Calu3 (cell line): ENCODE results near the gene UVSSA. TPM values are rescaled to one million over a fixed set of nuclear protein-coding genes. Genes with fewer than 3 reads are reported as not detected.

Source experiments
- BruUV-seq: library from RNA; stranded (reverse); fragments of 400-500 nt; replicated peaks from 2 replicates; lab custom pipeline; 2021; lab: Mats Ljungman, UMichigan
- CTCF ChIA-PET: fragments of 300-600 bp; sonication (Branson Sonifier 250); formaldehyde crosslinking; loops from one replicate; lab custom pipeline; 2022; ENCODE audit warnings: antibody characterized with exemption; lab: Charles Lee
- DNase-seq: peaks from one replicate; pipeline ENCODE4 v3.0.0; 2022
- H3K27ac Mint-ChIP-seq: one replicate; pipeline ENCODE4 v1.8.0; 2022; ENCODE audit warnings: mixed read lengths; ENCODE audit not compliant: unreplicated experiment
- H3K27me3 Mint-ChIP-seq: one replicate; pipeline ENCODE4 v1.8.0; 2022; ENCODE audit warnings: mixed read lengths; ENCODE audit not compliant: unreplicated experiment
- H3K36me3 Mint-ChIP-seq: one replicate; pipeline ENCODE4 v1.8.0; 2022; ENCODE audit warnings: mild to moderate bottlenecking, moderate library complexity, mixed read lengths; ENCODE audit not compliant: insufficient read depth, unreplicated experiment
- H3K4me1 Mint-ChIP-seq: one replicate; pipeline ENCODE4 v1.8.0; 2022; ENCODE audit warnings: mild to moderate bottlenecking, low read depth, mixed read lengths; ENCODE audit not compliant: unreplicated experiment
- H3K4me3 Mint-ChIP-seq: one replicate; pipeline ENCODE4 v1.8.0; 2022; ENCODE audit warnings: mild to moderate bottlenecking, low read depth, moderate library complexity, mixed read lengths; ENCODE audit not compliant: unreplicated experiment
- H3K9me3 Mint-ChIP-seq: one replicate; pipeline ENCODE4 v1.8.0; 2022; ENCODE audit warnings: low read depth, mixed read lengths; ENCODE audit not compliant: unreplicated experiment
- intact Hi-C: fragments of 100-400 bp; cut with micrococcal nuclease; formaldehyde crosslinking; loops from one replicate; pipeline ENCODE4 v1.10.0; 2022; ENCODE audit not compliant: unreplicated experiment
- total RNA-seq: library from RNA; stranded (reverse); gene quantifications from 2 replicates; pipeline ENCODE4 v1.2.3, GENCODE V29; 2022
- TF ChIP-seq, protein P1 (sequence below): fragments of 200-600 bp; IDR thresholded peaks from one replicate; pipeline ENCODE4 v1.8.0; 2022; ENCODE audit warnings: antibody characterized with exemption; ENCODE audit not compliant: unreplicated experiment

The UVSSA gene
- total RNA-seq, 1 experiment from 2014 or later: 19.9 TPM

DNA sequence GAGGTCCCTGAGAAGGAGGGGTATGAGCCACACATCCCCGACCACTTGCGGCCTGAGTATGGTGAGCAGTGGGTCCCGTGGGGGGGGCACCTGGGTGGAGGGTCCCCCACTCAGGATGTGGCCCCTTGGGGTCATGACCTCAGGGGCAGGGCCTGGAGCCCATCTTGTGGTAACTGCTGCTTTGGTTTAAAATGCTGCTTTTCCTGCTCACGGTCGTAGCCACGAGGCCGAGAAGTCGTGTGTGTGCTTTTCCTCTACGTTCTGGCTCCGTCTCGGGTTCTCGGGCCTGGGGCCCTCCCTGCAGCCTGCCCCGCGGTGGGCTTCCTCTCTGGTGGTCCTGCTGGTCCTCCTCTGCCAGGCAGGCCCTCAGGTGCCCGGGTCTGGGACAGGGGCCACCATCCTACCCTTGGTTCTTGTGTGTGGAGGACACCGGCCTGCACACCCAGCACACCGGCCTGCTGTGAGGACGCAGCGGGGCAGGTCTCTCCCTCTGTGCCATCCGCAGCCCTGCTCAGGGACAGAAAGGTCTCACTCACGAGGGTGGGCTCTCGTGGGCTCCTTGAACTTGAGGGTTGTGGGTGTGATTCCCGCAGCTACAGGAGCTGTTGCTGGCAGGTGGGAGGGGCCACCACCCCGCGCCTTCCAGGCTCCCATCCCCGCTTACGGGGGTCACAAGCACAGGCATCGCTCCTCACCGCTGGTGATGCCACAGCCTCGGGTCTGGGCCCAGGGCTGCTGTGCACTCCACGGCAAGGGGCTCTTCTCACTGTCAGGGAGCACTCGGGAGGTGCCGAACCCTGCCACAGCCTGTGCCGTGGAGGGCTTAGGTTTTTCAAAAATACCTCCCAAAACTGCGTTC lies 19.6 kb downstream of the UVSSA start:
- intact Hi-C loops: no loop called here
- H3K4me1 Mint-ChIP-seq: no peaks in the 10 kb centered on the region
- CTCF ChIA-PET: interaction anchor here (0.5 kb wide), 1 partner anchor 38 kb away, joined by 4 read pairs; no protein-coding TSS in a partner anchor
- no peak overlapping the region for H3K4me3 Mint-ChIP-seq
- TF ChIP-seq, protein P1, sequence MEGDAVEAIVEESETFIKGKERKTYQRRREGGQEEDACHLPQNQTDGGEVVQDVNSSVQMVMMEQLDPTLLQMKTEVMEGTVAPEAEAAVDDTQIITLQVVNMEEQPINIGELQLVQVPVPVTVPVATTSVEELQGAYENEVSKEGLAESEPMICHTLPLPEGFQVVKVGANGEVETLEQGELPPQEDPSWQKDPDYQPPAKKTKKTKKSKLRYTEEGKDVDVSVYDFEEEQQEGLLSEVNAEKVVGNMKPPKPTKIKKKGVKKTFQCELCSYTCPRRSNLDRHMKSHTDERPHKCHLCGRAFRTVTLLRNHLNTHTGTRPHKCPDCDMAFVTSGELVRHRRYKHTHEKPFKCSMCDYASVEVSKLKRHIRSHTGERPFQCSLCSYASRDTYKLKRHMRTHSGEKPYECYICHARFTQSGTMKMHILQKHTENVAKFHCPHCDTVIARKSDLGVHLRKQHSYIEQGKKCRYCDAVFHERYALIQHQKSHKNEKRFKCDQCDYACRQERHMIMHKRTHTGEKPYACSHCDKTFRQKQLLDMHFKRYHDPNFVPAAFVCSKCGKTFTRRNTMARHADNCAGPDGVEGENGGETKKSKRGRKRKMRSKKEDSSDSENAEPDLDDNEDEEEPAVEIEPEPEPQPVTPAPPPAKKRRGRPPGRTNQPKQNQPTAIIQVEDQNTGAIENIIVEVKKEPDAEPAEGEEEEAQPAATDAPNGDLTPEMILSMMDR: no peak
- H3K27me3 Mint-ChIP-seq: no peaks in the 10 kb centered on the region
- H3K27ac Mint-ChIP-seq: no peak overlapping the region
- no peak for DNase-seq
- no peaks in the 10 kb centered on the region for H3K9me3 Mint-ChIP-seq
- no peaks in the 10 kb centered on the region for H3K36me3 Mint-ChIP-seq
- no TSS peak for BruUV-seq

DNA sequence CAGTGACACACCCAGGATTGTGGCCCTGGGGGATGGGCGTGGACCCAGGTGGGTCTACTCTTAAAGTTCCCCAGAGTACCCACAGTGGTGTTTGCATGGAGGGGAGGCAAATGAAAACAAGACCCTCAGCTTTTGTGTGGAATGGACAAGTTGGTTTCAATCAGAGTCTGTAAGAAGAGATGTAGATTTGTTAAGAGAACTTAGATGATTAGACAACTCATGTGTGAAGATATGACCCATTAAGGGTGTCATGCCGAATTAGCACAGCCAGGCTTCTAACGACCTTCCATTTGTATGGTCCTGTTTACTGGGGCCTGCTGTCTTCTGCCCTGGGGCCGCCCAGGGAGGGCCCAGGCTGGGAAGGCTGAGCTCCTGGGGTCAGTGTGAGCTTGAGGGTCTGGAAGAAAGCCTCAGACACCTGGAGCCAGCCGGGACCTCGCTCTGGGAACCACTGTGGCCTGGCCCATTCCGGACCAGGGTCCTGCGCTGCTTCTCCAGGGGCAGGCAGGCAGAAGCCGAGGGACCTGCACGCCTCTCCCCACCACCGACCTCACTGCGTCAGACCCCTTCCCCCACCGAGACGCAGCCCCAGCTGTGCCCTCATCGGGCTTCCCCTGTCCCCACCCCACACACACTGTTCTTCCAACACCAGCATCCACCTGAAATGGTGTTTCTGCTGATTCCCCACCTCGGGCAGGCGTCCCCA lies 20.4 kb downstream of the UVSSA start:
- Mint-ChIP-seq H3K9me3 (no peaks in the 10 kb centered on the region), H3K27ac (no peak overlapping the region), H3K27me3 (no peaks in the 10 kb centered on the region), H3K36me3 (no peaks in the 10 kb centered on the region), H3K4me1 (no peaks in the 10 kb centered on the region), H3K4me3 (no peak overlapping the region)
- intact Hi-C loops: no loop called here
- no TSS peak for BruUV-seq
- no peak for DNase-seq
- TF ChIP-seq, protein P1: no peak
- CTCF ChIA-PET: no interaction called here

DNA sequence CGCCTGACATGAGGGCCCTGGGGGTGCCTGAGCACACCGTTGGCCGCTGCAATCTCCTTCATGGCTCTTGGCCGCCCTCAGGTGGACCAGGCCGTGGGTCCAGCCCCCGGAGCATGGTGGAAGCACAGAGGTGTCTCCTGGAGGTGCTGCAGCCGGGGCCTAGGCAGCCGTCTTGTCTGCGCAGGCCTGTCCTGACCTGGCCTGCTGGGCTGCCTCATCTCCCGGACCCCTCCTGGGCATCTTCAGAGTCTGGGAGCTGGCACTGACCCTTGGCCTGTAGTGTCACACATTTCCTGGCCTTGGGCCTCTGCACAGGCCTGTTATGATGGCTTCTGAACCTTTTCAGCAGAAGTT lies 20.9 kb downstream of the UVSSA start:
- Mint-ChIP-seq H3K27me3 (no peaks in the 10 kb centered on the region), H3K4me3 (no peak overlapping the region), H3K9me3 (no peaks in the 10 kb centered on the region), H3K36me3 (no peaks in the 10 kb centered on the region), H3K4me1 (no peaks in the 10 kb centered on the region), H3K27ac (no peak overlapping the region)
- intact Hi-C loops: no loop called here
- no TSS peak for BruUV-seq
- TF ChIP-seq, protein P1: no peak
- CTCF ChIA-PET: no interaction called here
- no peak for DNase-seq

GRCh38 chr4:1368421-1369090 lies 21.5 kb downstream of the UVSSA start:
- TF ChIP-seq, protein P1: no peak
- no peaks in the 10 kb centered on the region for H3K4me1 Mint-ChIP-seq
- H3K27me3 Mint-ChIP-seq: no peaks in the 10 kb centered on the region
- intact Hi-C loops: no loop called here
- no peak for DNase-seq
- no peak overlapping the region for H3K4me3 Mint-ChIP-seq
- H3K36me3 Mint-ChIP-seq: no peaks in the 10 kb centered on the region
- BruUV-seq: no TSS peak
- CTCF ChIA-PET: interaction anchor here (0.6 kb wide), 1 partner anchor 236 kb away, joined by 4 read pairs; no protein-coding TSS in a partner anchor
- H3K9me3 Mint-ChIP-seq: no peaks in the 10 kb centered on the region
- H3K27ac Mint-ChIP-seq: no peak overlapping the region
